Hepatocyte (in vitro differentiated cells): ENCODE results near the gene BEST1. TPM values are rescaled to one million over a fixed set of nuclear protein-coding genes. Genes with fewer than 3 reads are reported as not detected.

Experiments
- DNase-seq: peaks from one replicate; pipeline ENCODE4 v3.0.0-alpha.2; 2016; ENCODE audit warnings: low spot score
- H2AFZ ChIP-seq: fragments of 200-600 bp; sonication (generic); 2 replicates; pipeline ENCODE4 v1.6.0; 2016; ENCODE audit warnings: antibody characterized with exemption, mild to moderate bottlenecking
- H3K27ac ChIP-seq: fragments of 200-600 bp; sonication (generic); 2 replicates; pipeline ENCODE4 v1.5.1; 2016; ENCODE audit warnings: mild to moderate bottlenecking
- H3K27me3 ChIP-seq: fragments of 200-600 bp; sonication (generic); 2 replicates; pipeline ENCODE4 v1.6.1; 2016
- H3K36me3 ChIP-seq: fragments of 200-600 bp; sonication (generic); replicated peaks from 2 replicates; pipeline ENCODE4 v1.5.1; 2016; ENCODE audit warnings: low read depth; ENCODE audit not compliant: insufficient read depth
- H3K4me1 ChIP-seq: fragments of 200-600 bp; sonication (generic); 2 replicates; pipeline ENCODE4 v1.5.1; 2016; ENCODE audit warnings: mild to moderate bottlenecking, moderate library complexity; ENCODE audit not compliant: insufficient read depth
- H3K4me2 ChIP-seq: fragments of 200-600 bp; sonication (generic); 2 replicates; pipeline ENCODE4 v1.6.0; 2016
- H3K4me3 ChIP-seq: fragments of 200-600 bp; sonication (generic); 2 replicates; pipeline ENCODE4 v1.5.1; 2016; ENCODE audit warnings: mild to moderate bottlenecking
- H3K79me2 ChIP-seq: fragments of 200-600 bp; sonication (generic); 2 replicates; pipeline ENCODE4 v1.6.0; 2017; ENCODE audit warnings: mild to moderate bottlenecking
- H3K9me2 ChIP-seq: fragments of 200-600 bp; sonication (generic); replicated peaks from 2 replicates; pipeline ENCODE4 v1.6.0; 2017; ENCODE audit warnings: mild to moderate bottlenecking; ENCODE audit not compliant: insufficient read depth
- H3K9me3 ChIP-seq: fragments of 200-600 bp; sonication (generic); 2 replicates; pipeline ENCODE4 v1.5.1; 2016; ENCODE audit warnings: low read depth, mild to moderate bottlenecking
- H4K20me1 ChIP-seq: fragments of 200-600 bp; sonication (generic); 2 replicates; pipeline ENCODE4 v1.6.0; 2016; ENCODE audit warnings: mild to moderate bottlenecking; ENCODE audit not compliant: insufficient read depth, poor library complexity, severe bottlenecking
- EZH2 ChIP-seq: fragments of 200-600 bp; sonication (generic); IDR thresholded peaks from 2 replicates; pipeline ENCODE4 v1.6.1; 2016; ENCODE audit warnings: antibody characterized with exemption, mild to moderate bottlenecking, borderline replicate concordance
- EZH2phosphoT487 ChIP-seq: fragments of 200-600 bp; sonication (generic); IDR thresholded peaks from one replicate; pipeline ENCODE4 v1.6.1; 2018; ENCODE audit warnings: antibody characterized with exemption, mild to moderate bottlenecking, low read depth, moderate library complexity; ENCODE audit not compliant: unreplicated experiment, severe bottlenecking
- WGBS: methylation state at CpG from one replicate; pipeline ENCODE4 v1.1.6; 2016; ENCODE audit warnings: low lambda C conversion rate; ENCODE audit errors: missing lambda C conversion rate; 5-methylcytosine and 5-hydroxymethylcytosine counted together
- polyA plus RNA-seq: library from polyadenylated mRNA; unstranded; fragments of >200 nt; fragmentation: Nextera tagmentation; extraction: Ambion mirVana; gene quantifications from 2 replicates; pipeline ENCODE4 v1.2.1, GENCODE V29; 2016
- total RNA-seq: library from RNA; depleted of rRNA; stranded (reverse); fragments of >200 nt; gene quantifications from 2 replicates; pipeline ENCODE4 v1.2.3, GENCODE V29; 2014
- TF ChIP-seq, protein P1 (sequence below): fragments of 200-600 bp; sonication (generic); IDR thresholded peaks from 2 replicates; pipeline ENCODE4 v1.5.1; 2016; ENCODE audit warnings: antibody characterized with exemption, mild to moderate bottlenecking; ENCODE audit not compliant: poor library complexity

Gene BEST1
- total and polyA plus RNA-seq, 2 experiments from 2014 or later, result 3.5 to 5.7 TPM

DNA sequence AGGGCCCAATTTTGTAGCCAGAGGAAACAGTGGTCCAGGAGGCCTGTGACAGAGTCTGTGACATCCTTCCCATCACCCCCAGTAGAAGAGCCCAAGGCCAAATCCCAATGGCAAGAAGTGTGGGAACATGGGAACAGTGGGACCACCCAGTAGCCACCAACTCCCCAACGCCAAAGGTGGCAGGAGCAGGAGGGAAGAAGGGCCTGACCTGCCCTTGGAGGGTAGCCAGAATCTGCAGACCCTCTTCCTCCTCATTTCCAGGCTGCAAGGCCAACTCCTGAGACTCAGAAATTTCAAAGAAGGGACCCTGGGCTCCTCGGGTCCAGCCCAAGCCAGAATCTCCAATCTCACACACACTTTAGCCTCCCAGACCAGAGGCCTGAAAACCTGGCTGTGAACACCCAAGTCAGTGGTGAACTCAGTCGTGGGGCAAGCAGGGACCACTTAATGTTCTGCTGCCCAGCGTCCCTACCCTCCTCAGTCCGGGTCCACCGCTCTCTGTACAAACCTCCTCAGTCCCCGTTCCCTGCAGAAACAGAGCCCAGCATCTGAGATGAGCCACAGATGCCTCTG, 38.9 kb upstream of the BEST1 start:
- H3K9me3 ChIP-seq, result no peaks in the 10 kb centered on the region
- no peak overlapping the region for H3K4me3 ChIP-seq
- peaks cover 7% of the 10 kb centered on the region for H3K79me2 ChIP-seq
- no peak overlapping the region for H3K27ac ChIP-seq
- no peaks in the 10 kb centered on the region for H3K27me3 ChIP-seq
- no peak overlapping the region for H3K4me2 ChIP-seq
- no peak for DNase-seq
- no peaks in the 10 kb centered on the region for H3K36me3 ChIP-seq
- H3K9me2 ChIP-seq, result no peaks in the 10 kb centered on the region
- no peaks in the 10 kb centered on the region for H4K20me1 ChIP-seq
- H2AFZ ChIP-seq, result no peak overlapping the region
- WGBS, result 88% methylated on average over 7 of the region's 7 CpGs
- TF ChIP-seq EZH2phosphoT487, result no peak
- TF ChIP-seq EZH2, result no peak
- TF ChIP-seq, protein P1, sequence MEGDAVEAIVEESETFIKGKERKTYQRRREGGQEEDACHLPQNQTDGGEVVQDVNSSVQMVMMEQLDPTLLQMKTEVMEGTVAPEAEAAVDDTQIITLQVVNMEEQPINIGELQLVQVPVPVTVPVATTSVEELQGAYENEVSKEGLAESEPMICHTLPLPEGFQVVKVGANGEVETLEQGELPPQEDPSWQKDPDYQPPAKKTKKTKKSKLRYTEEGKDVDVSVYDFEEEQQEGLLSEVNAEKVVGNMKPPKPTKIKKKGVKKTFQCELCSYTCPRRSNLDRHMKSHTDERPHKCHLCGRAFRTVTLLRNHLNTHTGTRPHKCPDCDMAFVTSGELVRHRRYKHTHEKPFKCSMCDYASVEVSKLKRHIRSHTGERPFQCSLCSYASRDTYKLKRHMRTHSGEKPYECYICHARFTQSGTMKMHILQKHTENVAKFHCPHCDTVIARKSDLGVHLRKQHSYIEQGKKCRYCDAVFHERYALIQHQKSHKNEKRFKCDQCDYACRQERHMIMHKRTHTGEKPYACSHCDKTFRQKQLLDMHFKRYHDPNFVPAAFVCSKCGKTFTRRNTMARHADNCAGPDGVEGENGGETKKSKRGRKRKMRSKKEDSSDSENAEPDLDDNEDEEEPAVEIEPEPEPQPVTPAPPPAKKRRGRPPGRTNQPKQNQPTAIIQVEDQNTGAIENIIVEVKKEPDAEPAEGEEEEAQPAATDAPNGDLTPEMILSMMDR, result no peak
- H3K4me1 ChIP-seq, result peaks cover 11% of the 10 kb centered on the region

DNA sequence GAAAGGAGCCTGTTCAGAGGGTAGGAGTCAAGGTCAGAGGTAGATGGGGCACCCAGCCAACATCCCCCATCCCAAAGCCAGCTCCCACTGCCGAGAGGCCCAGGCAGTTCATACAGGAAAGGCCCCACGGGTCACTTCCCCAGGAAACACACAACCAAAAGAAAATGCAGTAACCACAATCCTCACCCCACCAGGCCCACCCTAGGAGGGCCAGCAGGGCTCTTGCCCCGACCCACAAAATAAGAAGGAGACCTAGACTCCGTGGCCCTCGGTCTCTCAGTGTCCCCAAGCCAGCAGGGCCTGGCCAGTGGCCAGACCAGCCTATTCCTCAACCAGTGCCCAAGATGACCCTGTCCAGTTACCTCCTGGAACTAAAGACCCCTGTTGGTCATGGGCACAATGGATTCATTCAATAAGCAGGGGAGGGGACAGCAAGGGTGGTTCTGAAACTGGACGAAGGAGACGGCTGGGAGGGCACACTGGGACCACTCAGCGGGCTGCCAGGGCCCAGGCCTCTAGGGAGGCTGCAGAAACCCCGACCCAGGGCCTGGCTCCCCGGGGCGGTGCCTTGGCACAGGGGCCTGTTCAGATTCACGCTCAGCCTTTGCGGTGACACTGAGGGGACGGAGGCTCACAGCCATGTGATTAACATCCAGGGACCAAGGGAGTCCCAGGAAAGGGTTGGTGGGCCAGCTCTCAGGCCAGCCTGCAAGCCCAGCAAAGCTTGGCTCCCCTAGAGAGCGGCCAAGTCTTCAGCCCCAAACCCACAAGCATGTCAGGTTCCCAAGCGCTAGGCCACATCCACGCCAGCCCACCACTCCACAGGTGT, 38.2 kb upstream of the BEST1 start:
- TF ChIP-seq, protein P1, result no peak
- TF ChIP-seq EZH2 (no peak), EZH2phosphoT487 (no peak)
- Histone ChIP-seq H3K36me3 (no peaks in the 10 kb centered on the region), H3K27me3 (no peaks in the 10 kb centered on the region), H2AFZ (no peak overlapping the region), H4K20me1 (no peaks in the 10 kb centered on the region), H3K4me1 (peaks cover 11% of the 10 kb centered on the region), H3K4me2 (no peak overlapping the region), H3K79me2 (peaks cover 14% of the 10 kb centered on the region), H3K9me2 (no peaks in the 10 kb centered on the region), H3K4me3 (no peak overlapping the region), H3K9me3 (no peaks in the 10 kb centered on the region), H3K27ac (no peak overlapping the region)
- 94% methylated on average over 16 of the region's 17 CpGs for WGBS
- DNase-seq, result peak; percentile 1

DNA sequence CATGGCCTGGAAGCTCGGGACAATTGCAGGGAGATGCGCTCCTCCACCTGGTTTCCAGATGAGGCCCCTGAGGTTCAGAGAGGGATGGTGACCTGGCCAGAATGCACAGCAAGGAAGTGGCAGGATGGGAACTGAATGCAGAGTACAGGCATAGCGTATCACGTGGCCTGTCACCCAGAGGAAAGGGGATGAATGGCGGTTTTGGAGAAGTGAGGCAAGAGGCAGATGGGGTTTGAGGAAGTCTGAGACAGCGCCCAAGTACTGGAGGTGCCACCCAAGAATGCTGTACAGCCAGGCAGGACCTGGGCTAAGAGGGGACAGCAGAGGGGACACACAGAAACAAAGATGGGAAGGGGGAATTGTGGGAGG, 37.6 kb upstream of the BEST1 start:
- peaks cover 11% of the 10 kb centered on the region for H3K4me1 ChIP-seq
- WGBS, result 95% methylated on average over 6 of the region's 6 CpGs
- no peak overlapping the region for H3K4me3 ChIP-seq
- no peak overlapping the region for H3K27ac ChIP-seq
- peaks cover 16% of the 10 kb centered on the region for H3K79me2 ChIP-seq
- no peak for DNase-seq
- no peak overlapping the region for H3K4me2 ChIP-seq
- no peaks in the 10 kb centered on the region for H3K27me3 ChIP-seq
- no peak overlapping the region for H2AFZ ChIP-seq
- no peaks in the 10 kb centered on the region for H3K9me3 ChIP-seq
- TF ChIP-seq, protein P1, result no peak
- no peak for TF ChIP-seq EZH2
- TF ChIP-seq EZH2phosphoT487, result no peak
- H4K20me1 ChIP-seq, result no peaks in the 10 kb centered on the region
- H3K9me2 ChIP-seq, result no peaks in the 10 kb centered on the region
- no peaks in the 10 kb centered on the region for H3K36me3 ChIP-seq
